Bronchial epithelial cell (primary cell): ENCODE data around the gene LSM3. TPM values are rescaled to one million over a fixed set of nuclear protein-coding genes. Genes with fewer than 3 reads are reported as not detected.

Experiments
- DNase-seq: peaks from one replicate; pipeline ENCODE4 v3.0.0-alpha.2; 2010; ENCODE audit warnings: low read depth
- FAIRE-seq: peaks from 2 replicates; lab custom pipeline; 2011; peaks lifted over from hg19 to GRCh38; lab: Jason Lieb, UNC
- H3K27me3 ChIP-seq: 2 replicates; pipeline ENCODE4 v1.5.1; 2011; ENCODE audit warnings: low read length; ENCODE audit not compliant: control insufficient read depth, insufficient read depth
- H3K36me3 ChIP-seq: 2 replicates; pipeline ENCODE4 v1.5.1; 2011; ENCODE audit warnings: low read length; ENCODE audit not compliant: control insufficient read depth, insufficient read depth
- H3K4me3 ChIP-seq: 2 replicates; pipeline ENCODE4 v1.5.1; 2011; ENCODE audit warnings: mild to moderate bottlenecking, low read depth, low read length, control low read depth
- CTCF ChIP-seq: IDR thresholded peaks from 2 replicates; pipeline ENCODE4 v1.5.1; 2011; ENCODE audit warnings: mild to moderate bottlenecking, moderate library complexity, low read length, control low read depth, inconsistent platforms; ENCODE audit not compliant: insufficient read depth, severe bottlenecking
- total RNA-seq: library from RNA; depleted of rRNA; stranded (reverse); fragments of >200 nt; gene quantifications from 2 replicates; pipeline ENCODE4 v1.2.1, GENCODE V29; 2014

Gene LSM3
- total RNA-seq, 1 donor from 2014 or later = 6.6 TPM

DNA sequence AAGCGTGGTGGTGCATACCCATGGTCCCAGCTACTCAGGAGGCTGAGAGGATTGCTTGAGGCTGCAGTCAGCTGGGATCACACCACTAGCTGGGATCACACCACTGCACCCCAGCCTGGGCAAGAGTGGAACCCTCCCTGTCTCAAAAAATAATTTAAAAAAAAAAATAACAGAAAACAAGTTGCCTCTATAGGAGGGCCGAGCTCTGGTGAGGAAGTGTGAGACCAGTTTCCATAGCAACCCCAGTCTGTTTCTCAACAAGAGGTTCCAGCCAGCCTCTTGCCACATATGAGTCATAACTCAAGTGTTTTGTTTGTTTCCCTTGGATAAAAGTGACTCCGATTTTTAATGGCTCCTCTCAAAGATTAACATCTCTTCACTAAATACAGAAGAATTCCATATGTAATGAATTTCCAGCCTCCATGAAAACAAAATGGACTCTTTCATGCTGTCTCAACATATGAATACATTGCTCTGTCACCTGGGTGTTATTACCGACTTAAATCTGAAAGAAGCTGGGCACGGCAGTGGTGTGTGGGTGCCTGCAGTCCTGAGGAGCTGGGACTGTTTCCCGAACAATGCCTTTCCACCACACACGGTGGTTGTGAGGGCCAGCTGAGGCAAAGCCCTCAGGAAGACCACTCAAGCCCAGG, 34.1 kb upstream of the LSM3 start:
- H3K4me3 ChIP-seq = no peak overlapping the region
- H3K36me3 ChIP-seq = peaks cover 25% of the 10 kb centered on the region

DNA sequence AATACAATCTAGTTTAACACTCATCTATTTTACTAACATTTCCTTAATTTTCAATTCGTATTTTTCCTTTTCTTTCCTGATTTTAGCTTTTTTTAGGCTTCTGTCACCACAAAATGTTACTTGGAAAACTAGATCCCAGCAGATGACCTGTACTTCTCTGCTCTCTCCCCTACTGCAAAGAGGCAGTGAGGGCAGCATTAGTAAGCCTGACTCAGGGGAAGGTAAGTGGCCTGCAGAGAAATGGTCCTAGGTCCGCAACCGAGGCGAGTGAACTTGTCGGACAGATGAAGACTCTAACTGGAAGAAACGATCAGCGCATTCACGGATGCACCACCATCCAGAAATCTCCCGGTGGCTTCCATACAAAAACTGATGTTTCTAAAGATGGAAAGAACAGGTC, 33.4 kb upstream of the LSM3 start:
- TF ChIP-seq CTCF = no peak
- Histone ChIP-seq H3K36me3 (peaks cover 21% of the 10 kb centered on the region), H3K4me3 (no peak overlapping the region), H3K27me3 (no peaks in the 10 kb centered on the region)
- no peak for FAIRE-seq
- no peak for DNase-seq

More for the DNA sequence above, 34.1 kb upstream of the LSM3 start:
- no peaks in the 10 kb centered on the region for H3K27me3 ChIP-seq
- DNase-seq (peak; percentile 96), FAIRE-seq (no peak)
- no peak for TF ChIP-seq CTCF

- Histone ChIP-seq H3K36me3 (peaks cover 21% of the 10 kb centered on the region), H3K27me3 (no peaks in the 10 kb centered on the region), H3K4me3 (no peak overlapping the region)
- TF ChIP-seq CTCF = peak; percentile 14
- DNase-seq (no peak), FAIRE-seq (peak; percentile 13)
These were observed 32.8 kb upstream of the LSM3 start for GRCh38 chr3:14145670-14146380.

DNA sequence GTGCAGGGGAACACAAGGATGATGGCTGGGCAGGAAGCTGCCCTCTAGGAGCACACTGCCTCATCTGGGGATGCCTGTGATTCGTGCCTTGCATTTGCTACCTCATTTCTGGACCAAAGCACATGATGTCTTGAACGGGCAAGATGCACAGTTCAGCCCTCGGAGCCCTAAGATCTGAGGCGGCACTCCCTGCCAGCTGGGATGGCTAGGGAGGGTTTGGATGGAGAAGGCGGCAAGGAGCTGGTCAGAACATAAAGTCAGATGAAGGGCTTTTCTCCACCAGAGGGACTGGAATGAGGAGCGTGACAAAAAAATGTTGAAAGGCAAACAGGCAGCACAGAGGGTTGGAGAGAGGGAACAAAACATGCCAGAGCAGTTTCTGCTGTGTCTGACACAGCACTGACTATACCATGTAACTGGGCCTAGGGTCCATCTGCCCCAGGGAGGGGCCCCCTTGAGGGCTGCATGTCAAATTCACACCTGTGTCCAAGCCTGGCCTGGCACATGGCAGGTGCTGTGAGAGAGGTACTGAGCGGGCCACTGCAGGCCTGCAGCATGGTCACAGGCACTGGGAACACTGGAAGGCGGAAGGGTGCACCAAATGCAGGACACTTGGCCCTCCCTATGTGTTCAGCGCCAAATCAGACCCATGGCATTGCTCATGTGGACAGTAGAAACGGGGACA, 32.1 kb upstream of the LSM3 start:
- Histone ChIP-seq H3K4me3 (no peak overlapping the region), H3K36me3 (peaks cover 23% of the 10 kb centered on the region), H3K27me3 (no peaks in the 10 kb centered on the region)
- FAIRE-seq (peak; percentile 62), DNase-seq (no peak)
- no peak for TF ChIP-seq CTCF

GRCh38 chr3:14147066-14147435, 31.6 kb upstream of the LSM3 start:
- TF ChIP-seq CTCF = no peak
- H3K27me3 ChIP-seq = no peaks in the 10 kb centered on the region
- no peak overlapping the region for H3K4me3 ChIP-seq
- DNase-seq = no peak
- peaks cover 24% of the 10 kb centered on the region for H3K36me3 ChIP-seq
- FAIRE-seq = no peak
